KBM-7 (cell line): Measurements from ENCODE around the gene H1-8.
"Not testable (repeated sequence)": the region's sequence is repeated elsewhere in the genome, so short reads cannot be mapped to it uniquely, and the experiment has no call there.

Experiments used
- DNase-seq: peaks from one replicate; pipeline ENCODE4 v3.0.0-alpha.2; 2015
- in situ Hi-C: fragments of 300-500 bp; cut with MboI; formaldehyde crosslinking; loops from 2 replicates; pipeline ENCODE4 v1.14.3; 2020; ENCODE audit warnings: low sequenced_read_pairs, low pct_unique_long_range_greater_than_20kb, mixed read lengths

Gene H1-8

GRCh38 chr3:129514110-129514509 lies 28.9 kb upstream of the H1-8 start:
- in situ Hi-C loops, result no loop called here
- no peak for DNase-seq

GRCh38 chr3:129514563-129514962 lies 28.4 kb upstream of the H1-8 start:
- in situ Hi-C loops, result no loop called here
- DNase-seq, result no peak

- in situ Hi-C loops, DNase-seq: not testable (repeated sequence)
Observed at GRCh38 chr3:129515108-129515820, 27.7 kb upstream of the H1-8 start.

GRCh38 chr3:129515821-129516432 lies 27.0 kb upstream of the H1-8 start:
- in situ Hi-C loops, DNase-seq: not testable (repeated sequence)

- no peak for DNase-seq
- in situ Hi-C loops, result no loop called here
Observed at GRCh38 chr3:129517516-129517915, 25.5 kb upstream of the H1-8 start.

GRCh38 chr3:129518038-129518561 lies 24.9 kb upstream of the H1-8 start:
- in situ Hi-C loops, result no loop called here
- no peak for DNase-seq

- DNase-seq, result no peak
- in situ Hi-C loops, result no loop called here
Observed at GRCh38 chr3:129518581-129518980, 24.4 kb upstream of the H1-8 start.

GRCh38 chr3:129519449-129519848 lies 23.5 kb upstream of the H1-8 start:
- DNase-seq, result no peak
- in situ Hi-C loops, result no loop called here

GRCh38 chr3:129519896-129520715 lies 22.9 kb upstream of the H1-8 start:
- in situ Hi-C loops, result no loop called here
- DNase-seq, result no peak

- DNase-seq, result no peak
- in situ Hi-C loops, result no loop called here
Observed at GRCh38 chr3:129520960-129521359, 22.0 kb upstream of the H1-8 start.

GRCh38 chr3:129521611-129522010 lies 21.4 kb upstream of the H1-8 start:
- in situ Hi-C loops, result no loop called here

GRCh38 chr3:129522953-129523352 lies 20.0 kb upstream of the H1-8 start:
- in situ Hi-C loops, result no loop called here
- no peak for DNase-seq

More at GRCh38 chr3:129521611-129522010, 21.4 kb upstream of the H1-8 start:
- no peak for DNase-seq

- in situ Hi-C loops, result no loop called here
- no peak for DNase-seq
Observed at GRCh38 chr3:129524081-129524480, 18.9 kb upstream of the H1-8 start.

- in situ Hi-C loops, result no loop called here
- no peak for DNase-seq
Observed at GRCh38 chr3:129525341-129525968, 17.5 kb upstream of the H1-8 start.

GRCh38 chr3:129526121-129526900 lies 16.7 kb upstream of the H1-8 start:
- in situ Hi-C loops, result no loop called here
- peak; percentile 82 for DNase-seq

- in situ Hi-C loops, result no loop called here
- no peak for DNase-seq
Observed at GRCh38 chr3:129527262-129527661, 15.7 kb upstream of the H1-8 start.

GRCh38 chr3:129528589-129529100 lies 14.3 kb upstream of the H1-8 start, which contains the start of gene RHO:
Gene RHO, plus strand, starts transcription at chr3:129528639. Its CDS starts 95 bp downstream, at chr3:129528734.
- no peak for DNase-seq
- in situ Hi-C loops, result no loop called here

- no peak for DNase-seq
- in situ Hi-C loops, result no loop called here
Observed at GRCh38 chr3:129529436-129530210, 13.4 kb upstream of the H1-8 start.
